Activated CD4-positive, CD25-positive, alpha-beta regulatory T cell (primary cell): ENCODE data around the gene RPUSD2.

Experiments used
- DNase-seq, 4 experiments: peaks; one replicate each; lab custom pipeline; 2025; lab: John Stamatoyannopoulos, UW

RPUSD2 gene

DNA sequence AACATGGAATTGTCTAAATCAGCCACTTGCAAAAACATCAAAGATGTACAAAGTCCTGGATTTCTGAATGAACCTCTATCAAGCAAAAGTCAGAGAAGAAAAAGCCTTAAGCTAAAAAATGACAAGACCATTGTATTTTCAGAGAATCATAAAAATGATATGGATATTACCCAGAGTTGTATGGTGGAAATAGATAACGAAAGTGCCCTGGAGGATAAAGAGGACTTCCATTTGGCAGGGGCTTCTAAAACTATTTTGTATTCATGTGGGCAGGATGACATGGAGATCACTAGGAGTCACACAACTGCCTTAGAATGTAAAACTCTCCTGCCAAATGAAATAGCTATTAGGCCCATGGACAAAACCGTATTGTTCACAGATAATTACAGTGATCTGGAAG lies 54.3 kb downstream of the RPUSD2 start:
- no peak for DNase-seq
